Measurements from ENCODE around the gene CNPY2. TPM values are rescaled to one million over a fixed set of nuclear protein-coding genes. Genes with fewer than 3 reads are reported as not detected.

The CNPY2 gene
- total RNA-seq (2022; extraction: Qiagen RNA extraction) = 120 to 150 TPM (median 144 TPM) in 5 replicates

GRCh38 chr12:56315622-56316473 lies at the start of gene CNPY2:
CNPY2 (minus strand) TSS chr12:56315988; CDS start chr12:56315217, 771 bp downstream.

GRCh38 chr12:56362130-56363059 lies 46.6 kb upstream of the CNPY2 start, which contains the start of gene APOF:
APOF (minus strand) TSS chr12:56362857; CDS start chr12:56362745, 112 bp downstream.

GRCh38 chr12:56359851-56360767 lies 44.3 kb upstream of the CNPY2 start, which contains the start of gene STAT2:
STAT2 (minus strand) TSS chr12:56360107; CDS start chr12:56356571, 3,536 bp downstream.

GRCh38 chr12:56338308-56339157 lies 22.7 kb upstream of the CNPY2 start, which contains the start of gene IL23A:
IL23A (plus strand) TSS chr12:56338884; CDS start chr12:56339045, 161 bp downstream.

GRCh38 chr12:56333679-56334489 lies 18.1 kb upstream of the CNPY2 start, which contains the start of gene PAN2:
PAN2 (minus strand) TSS chr12:56334000; CDS start chr12:56333094, 906 bp downstream.

GRCh38 chr12:56299853-56300643 lies 15.7 kb downstream of the CNPY2 start, which contains the start of gene CS:
CS (minus strand) TSS chr12:56300330; CDS start chr12:56300201, 129 bp downstream.

GRCh38 chr12:56266693-56267442 lies 48.9 kb downstream of the CNPY2 start, which contains the start of gene COQ10A:
COQ10A (plus strand) TSS chr12:56266942; CDS start chr12:56267119, 177 bp downstream.

Other genes starting within 250 kb of the CNPY2 start
- gene ERBB3, start 235.8 kb downstream of the CNPY2 start, total RNA-seq (2022; extraction: Qiagen RNA extraction) = 1.0 to 1.8 TPM (median 1.6 TPM) in 5 replicates
- 281 to 362 TPM (median 303 TPM) in 5 replicates for gene PA2G4, start 211.4 kb downstream of the CNPY2 start, total RNA-seq (2022; extraction: Qiagen RNA extraction)
- 4,645 to 5,946 TPM (median 5,878 TPM) in 5 replicates for gene RPL41, start 199.4 kb downstream of the CNPY2 start, total RNA-seq (2022; extraction: Qiagen RNA extraction)
- gene ZC3H10, start 197.7 kb downstream of the CNPY2 start, total RNA-seq (2022; extraction: Qiagen RNA extraction) = 2.2 to 3.5 TPM (median 3.0 TPM) in 5 replicates
- gene ESYT1, start 187.7 kb downstream of the CNPY2 start, total RNA-seq (2022; extraction: Qiagen RNA extraction) = 61.9 to 73.2 TPM (median 68.2 TPM) in 5 replicates
- 70.7 to 88.4 TPM (median 84.6 TPM) in 5 replicates for gene MYL6B, start 163.4 kb downstream of the CNPY2 start, total RNA-seq (2022; extraction: Qiagen RNA extraction)
- gene MYL6, start 157.6 kb downstream of the CNPY2 start, total RNA-seq (2022; extraction: Qiagen RNA extraction) = 2,099 to 2,877 TPM (median 2,163 TPM) in 5 replicates
- 29.0 to 40.5 TPM (median 39.1 TPM) in 5 replicates for gene SMARCC2, start 126.5 kb downstream of the CNPY2 start, total RNA-seq (2022; extraction: Qiagen RNA extraction)
- gene RNF41, start 94.1 kb downstream of the CNPY2 start, total RNA-seq (2022; extraction: Qiagen RNA extraction) = 19.2 to 26.8 TPM (median 25.5 TPM) in 5 replicates
- gene NABP2, start 91.6 kb downstream of the CNPY2 start, total RNA-seq (2022; extraction: Qiagen RNA extraction) = 55.2 to 63.7 TPM (median 60.3 TPM) in 5 replicates
- 0.09 TPM in 2 of 5 replicates, not detected in the others for gene SLC39A5, start 85.9 kb downstream of the CNPY2 start, total RNA-seq (2022; extraction: Qiagen RNA extraction)
- 36.1 to 51.0 TPM (median 50.0 TPM) in 5 replicates for gene ANKRD52, start 57.6 kb downstream of the CNPY2 start, total RNA-seq (2022; extraction: Qiagen RNA extraction)
- 16.9 to 19.6 TPM (median 18.6 TPM) in 5 replicates for gene COQ10A, start 49.0 kb downstream of the CNPY2 start, total RNA-seq (2022; extraction: Qiagen RNA extraction)
- 143 to 171 TPM (median 150 TPM) in 5 replicates for gene CS, start 15.7 kb downstream of the CNPY2 start, total RNA-seq (2022; extraction: Qiagen RNA extraction)
- gene PAN2, start 18.0 kb upstream of the CNPY2 start, total RNA-seq (2022; extraction: Qiagen RNA extraction) = 16.2 to 19.1 TPM (median 17.9 TPM) in 5 replicates
- gene IL23A, start 22.9 kb upstream of the CNPY2 start, total RNA-seq (2022; extraction: Qiagen RNA extraction) = 0.35 to 1.0 TPM (median 0.57 TPM) in 5 replicates
- gene STAT2, start 44.1 kb upstream of the CNPY2 start, total RNA-seq (2022; extraction: Qiagen RNA extraction) = 11.8 to 15.2 TPM (median 12.7 TPM) in 5 replicates
- gene APOF, start 46.9 kb upstream of the CNPY2 start, total RNA-seq (2022; extraction: Qiagen RNA extraction) = not detected in 5 replicates
- 33.5 to 41.0 TPM (median 36.6 TPM) in 5 replicates for gene TIMELESS, start 133.4 kb upstream of the CNPY2 start, total RNA-seq (2022; extraction: Qiagen RNA extraction)
- 0.12 TPM in 1 of 5 replicates, not detected in the others for gene MIP, start 138.7 kb upstream of the CNPY2 start, total RNA-seq (2022; extraction: Qiagen RNA extraction)
- 1.8 to 2.1 TPM (median 2.0 TPM) in 5 replicates for gene SPRYD4, start 152.6 kb upstream of the CNPY2 start, total RNA-seq (2022; extraction: Qiagen RNA extraction)
- gene GLS2, start 172.2 kb upstream of the CNPY2 start, total RNA-seq (2022; extraction: Qiagen RNA extraction) = 0.06 to 0.22 TPM (median 0.12 TPM) in 5 replicates
- 10.8 to 17.4 TPM (median 13.0 TPM) in 5 replicates for gene RBMS2, start 205.8 kb upstream of the CNPY2 start, total RNA-seq (2022; extraction: Qiagen RNA extraction)